Heart right ventricle (tissue), 16 donors: Measurements from ENCODE around the gene GPR176. TPM values are rescaled to one million over a fixed set of nuclear protein-coding genes. Genes with fewer than 3 reads are reported as not detected.

Source experiments
- ATAC-seq, 8 donors: fragments of 200-7000 bp; cut with Tn5 transposase; one replicate each; pipeline ENCODE4 v1.9.1; 2020; ENCODE audit warnings: mild to moderate bottlenecking in 8 of 8, moderate library complexity in 8 of 8, moderate number of reproducible peaks in 1 of 8
- DNase-seq, 2 donors: peaks; one replicate each; pipeline ENCODE4 v3.0.0-alpha.2; 2020
- H3K27ac ChIP-seq, 10 donors: fragments of 200-600 bp; sonication (generic) in 2 of 10; one replicate each; pipeline versions ENCODE4 v1.5.0 to v1.8.0; 2020 to 2022; ENCODE audit warnings: mild to moderate bottlenecking in 3 of 10
- H3K27me3 ChIP-seq, 7 donors: fragments of 200-600 bp; one replicate each; pipeline ENCODE4 v1.8.0; 2021 to 2022; ENCODE audit warnings: mild to moderate bottlenecking in 2 of 7
- H3K36me3 ChIP-seq, 9 donors: fragments of 200-600 bp; sonication (generic) in 1 of 9; one replicate each; pipeline versions ENCODE4 v1.5.0 to v1.8.0; 2020 to 2022; ENCODE audit warnings: mild to moderate bottlenecking in 2 of 9
- H3K4me1 ChIP-seq, 9 donors: fragments of 200-600 bp; sonication (generic) in 1 of 9; one replicate each; pipeline versions ENCODE4 v1.5.0 to v1.8.0; 2020 to 2022; ENCODE audit warnings: mild to moderate bottlenecking in 4 of 9
- H3K4me3 ChIP-seq, 10 donors: fragments of 200-600 bp; sonication (generic) in 2 of 10; one replicate each; pipeline versions ENCODE4 v1.5.0 to v1.8.0; 2020 to 2022; ENCODE audit warnings: mild to moderate bottlenecking in 7 of 10, moderate library complexity in 2 of 10
- H3K9me3 ChIP-seq, 11 donors: fragments of 200-600 bp in 10 of 11; sonication (generic) in 2 of 11; one replicate each; pipeline versions ENCODE4 v1.5.0 to v1.8.0; 2013 to 2022; ENCODE audit warnings: mild to moderate bottlenecking in 2 of 11, control low read depth in 1 of 11, moderate library complexity in 1 of 11
- WGBS, 2 donors: extraction: QIAGEN DNeasy Blood & Tissue Kit; methylation state at CpG; one replicate each; pipeline ENCODE4 v1.1.7; 2013; ENCODE audit warnings: inconsistent platforms in 1 of 2; 5-methylcytosine and 5-hydroxymethylcytosine counted together
- intact Hi-C, 10 donors: fragments of 100-400 bp; cut with DNase I; formaldehyde crosslinking; loops; one replicate each; pipeline versions ENCODE4 v1.11.1 to v1.14.2; 2022
- polyA plus RNA-seq, 2 donors: library from polyadenylated mRNA; stranded (reverse); fragments of 200-250 nt; gene quantifications; one replicate each; pipeline ENCODE4 v1.2.3, GENCODE V29; 2013
- total RNA-seq, 10 donors: library from RNA; stranded (reverse); fragmentation: NEBNext Ultra II Directional in 3 of 10; extraction: Animal tissue kit (Norgen Biotek cat#: 25700) in 3 of 10; gene quantifications; one replicate each; pipeline versions ENCODE4 v1.2.1 to v1.2.4, GENCODE V29; 2021 to 2023
- TF ChIP-seq, protein P1 (sequence below), 9 donors: fragments of 200-600 bp; sonication (generic) in 2 of 9; IDR thresholded peaks; one replicate each; pipeline versions ENCODE4 v1.5.0 to v1.8.0; 2021 to 2022; ENCODE audit warnings: antibody characterized with exemption in 9 of 9, mild to moderate bottlenecking in 5 of 9, moderate library complexity in 1 of 9
- donor health status: Arrhythmogenic right ventricular cardiomyopathy.
- donor health status: ischemic (EF 13 %, LVEDD 7.1; RV severe dilation, severe dysfunction).
- donor health status: healthy with polysubstance abuse.
- donor health status: DM: no; HTN: yes; CAD: no.
- donor health status: DM: no; HTN: no; CAD: no.
- donor health status: ischemic (EF 25% LVEDD 6.9; RV normal size, moderate dysfunction).
- donor health status: ischemic (EF 25% LVEDD 5.7; RV mildly dilated, moderate dysfunction).
- donor health status: healthy.
- donor health status: DM: yes; HTN: yes; CAD: no.
- donor health status: Ischemic cardiomyopathy.
- donor health status: ischemic (EF 35%, LVEDD 5.7; RV mildly dilated, moderate dysfunction).
- donor health status: nonischemic (EF 11% LVEDD 7.7; RV severe dilation, severe dysfunction).
- donor health status: DM: yes; HTN: yes; CAD: no.
- donor health status: PGD.
- donor health status: ischemic (EF 29% LVEDD 5.4; RV normal size, mild dysfunction).
- donor health status: nonischemic (EF 23%, LVEDD 6.1; RV moderate dilation, normal function).

GPR176 gene
- total and polyA plus RNA-seq, 12 donors, result 0.87 to 3.1 (median 1.6) TPM

DNA sequence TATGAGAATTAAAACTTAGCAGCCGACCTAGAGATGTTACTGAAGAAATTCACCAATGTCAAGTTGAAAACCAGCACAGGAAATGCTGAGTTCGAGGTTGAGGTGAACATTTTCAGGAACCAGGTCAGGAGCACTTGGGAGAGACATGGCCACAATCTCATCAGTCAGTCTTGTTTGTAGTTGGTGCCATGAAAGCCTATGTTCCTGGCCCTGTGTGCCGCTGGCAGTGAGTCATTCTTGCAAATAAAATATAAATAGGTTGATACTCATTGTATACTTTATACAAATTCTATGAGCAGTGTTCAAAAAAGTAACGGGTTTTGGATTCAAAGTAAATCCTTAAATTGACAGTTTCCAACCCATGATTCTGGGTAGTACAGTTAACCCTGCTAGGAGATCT, 135.9 kb downstream of the GPR176 start:
- no peak for DNase-seq
- no peak for ATAC-seq
- intact Hi-C loops, result loop anchor here in 7 of 10 donors (10.0 kb wide), 3 partner anchors 151 to 251 kb away; partner anchors contain the start of genes SRP14 (in 3 of the 7) and EIF2AK4 (in 2 of the 7)
- no peaks in the 10 kb centered on the region for H3K36me3 ChIP-seq
- WGBS, 2 donors, result 49 to 62% methylated on average over 4 of the region's 4 CpGs
- peak overlapping the region in 5 of 10 donors; percentile 5 to 84 (median 81) for H3K27ac ChIP-seq
- no peaks in the 10 kb centered on the region for H3K27me3 ChIP-seq
- TF ChIP-seq, protein P1, sequence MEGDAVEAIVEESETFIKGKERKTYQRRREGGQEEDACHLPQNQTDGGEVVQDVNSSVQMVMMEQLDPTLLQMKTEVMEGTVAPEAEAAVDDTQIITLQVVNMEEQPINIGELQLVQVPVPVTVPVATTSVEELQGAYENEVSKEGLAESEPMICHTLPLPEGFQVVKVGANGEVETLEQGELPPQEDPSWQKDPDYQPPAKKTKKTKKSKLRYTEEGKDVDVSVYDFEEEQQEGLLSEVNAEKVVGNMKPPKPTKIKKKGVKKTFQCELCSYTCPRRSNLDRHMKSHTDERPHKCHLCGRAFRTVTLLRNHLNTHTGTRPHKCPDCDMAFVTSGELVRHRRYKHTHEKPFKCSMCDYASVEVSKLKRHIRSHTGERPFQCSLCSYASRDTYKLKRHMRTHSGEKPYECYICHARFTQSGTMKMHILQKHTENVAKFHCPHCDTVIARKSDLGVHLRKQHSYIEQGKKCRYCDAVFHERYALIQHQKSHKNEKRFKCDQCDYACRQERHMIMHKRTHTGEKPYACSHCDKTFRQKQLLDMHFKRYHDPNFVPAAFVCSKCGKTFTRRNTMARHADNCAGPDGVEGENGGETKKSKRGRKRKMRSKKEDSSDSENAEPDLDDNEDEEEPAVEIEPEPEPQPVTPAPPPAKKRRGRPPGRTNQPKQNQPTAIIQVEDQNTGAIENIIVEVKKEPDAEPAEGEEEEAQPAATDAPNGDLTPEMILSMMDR (IDR thresholded peaks at IDR 0.05), result no peak
- H3K9me3 ChIP-seq, result no peaks in the 10 kb centered on the region
- H3K4me3 ChIP-seq, result peak overlapping the region in 1 of 10 donors; percentile 90
- H3K4me1 ChIP-seq, result peaks cover 0 to 52% (median 20%) of the 10 kb centered on the region in 9 donors

DNA sequence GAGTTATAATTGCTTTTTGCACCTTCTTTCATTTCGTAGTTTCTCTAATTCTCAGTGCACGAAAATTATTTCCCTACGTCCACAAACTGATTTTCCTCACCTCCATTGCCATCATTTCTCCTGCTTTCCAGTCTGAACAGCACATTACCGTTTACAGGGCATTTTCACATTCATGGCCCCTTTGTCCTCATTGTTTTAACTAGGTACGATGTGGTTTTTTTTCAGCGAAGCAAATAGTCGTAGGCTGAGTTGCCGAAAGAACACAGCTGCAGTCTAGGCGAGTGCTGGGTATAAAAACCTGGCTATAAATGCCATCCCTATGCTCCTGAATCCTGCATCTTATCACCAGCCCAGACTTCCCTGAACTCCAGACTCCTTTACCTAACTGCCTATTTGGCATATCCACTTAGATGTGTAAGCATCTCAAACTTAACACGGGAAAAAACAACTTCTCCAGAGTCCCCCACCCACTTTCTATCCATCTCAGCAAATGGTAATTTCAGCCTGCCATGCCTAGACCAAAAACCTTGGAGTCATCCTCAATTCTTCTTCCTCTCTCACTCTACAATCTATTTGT, 136.7 kb downstream of the GPR176 start:
- TF ChIP-seq, protein P1 (IDR thresholded peaks at IDR 0.05), result no peak
- H3K9me3 ChIP-seq, result no peaks in the 10 kb centered on the region
- WGBS, 2 donors, result 3% methylated on average over 10 of the region's 10 CpGs
- intact Hi-C loops, result loop anchor here in 7 of 10 donors (10.0 kb wide), 3 partner anchors 151 to 251 kb away; partner anchors contain the start of genes SRP14 (in 3 of the 7) and EIF2AK4 (in 2 of the 7)
- DNase-seq (no peak), ATAC-seq (peak in 1 of 8 donors; percentile 10)
- H3K4me1 ChIP-seq, result peaks cover 0 to 52% (median 20%) of the 10 kb centered on the region in 9 donors
- no peaks in the 10 kb centered on the region for H3K36me3 ChIP-seq
- peak overlapping the region; percentile 47 to 90 (median 75) for H3K4me3 ChIP-seq
- H3K27me3 ChIP-seq, result no peaks in the 10 kb centered on the region
- peak overlapping the region in 9 of 10 donors; percentile 58 to 90 (median 79) for H3K27ac ChIP-seq

DNA sequence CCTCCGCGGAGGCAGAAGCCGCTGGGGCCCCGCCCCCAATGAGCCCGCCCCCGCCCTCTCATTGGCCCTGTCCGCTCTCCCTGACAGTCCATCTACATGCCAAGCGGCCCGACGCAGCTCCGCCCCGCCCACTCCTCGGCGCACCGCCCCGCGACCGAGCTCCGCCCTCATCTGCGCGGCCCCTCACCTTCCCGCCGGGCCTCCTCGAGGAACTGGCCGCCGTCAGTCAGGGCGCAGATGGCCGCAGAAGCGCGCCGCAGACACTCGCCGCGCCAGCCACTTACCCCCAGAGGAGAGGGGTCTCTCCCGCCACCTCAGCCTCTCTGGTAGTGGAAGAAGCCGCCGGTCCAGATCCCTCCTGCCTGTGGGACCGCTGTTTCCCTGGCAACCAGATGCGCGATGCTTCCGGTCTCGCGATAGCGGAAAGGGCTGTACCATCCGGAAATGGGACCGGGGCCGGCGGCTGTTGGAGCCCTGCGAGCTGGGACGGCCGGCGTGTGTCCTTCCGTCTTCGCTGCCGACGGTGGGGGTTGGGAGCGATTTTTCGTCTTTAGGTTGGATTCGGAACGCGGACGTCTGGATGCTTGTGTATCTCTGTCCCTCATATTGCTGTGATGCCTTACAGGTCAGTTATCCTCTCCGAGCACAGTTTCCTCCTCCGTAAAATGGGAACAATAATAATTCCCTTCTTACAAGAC, 137.5 kb downstream of the GPR176 start, which contains the start of gene FSIP1:
FSIP1 (minus strand) TSS at position 401 of the 698 bp plus-strand sequence. CDS start 6,317 bp downstream, outside the sequence.
- TF ChIP-seq, protein P1 (IDR thresholded peaks at IDR 0.05), result no peak
- DNase-seq (peak; percentile 96 to 97), ATAC-seq (peak; percentile 99 to 100 (median 100))
- peaks cover 0 to 46% (median 18%) of the 10 kb centered on the region in 9 donors for H3K4me1 ChIP-seq
- H3K27ac ChIP-seq, result peak within 1 kb of the TSS in 9 of 10 donors; percentile 58 to 90 (median 79)
- intact Hi-C loops, result loop anchor here in 7 of 10 donors (10.0 kb wide), 3 partner anchors 152 to 252 kb away; partner anchors contain the start of genes SRP14 (in 3 of the 7) and EIF2AK4 (in 2 of the 7)
- no peaks in the 10 kb centered on the region for H3K9me3 ChIP-seq
- H3K36me3 ChIP-seq, result no peaks in the 10 kb centered on the region
- no peaks in the 10 kb centered on the region for H3K27me3 ChIP-seq
- 0 to 1% methylated on average over 63 to 64 of the region's 64 CpGs for WGBS, 2 donors
- peak within 1 kb of the TSS; percentile 47 to 90 (median 75) for H3K4me3 ChIP-seq

DNA sequence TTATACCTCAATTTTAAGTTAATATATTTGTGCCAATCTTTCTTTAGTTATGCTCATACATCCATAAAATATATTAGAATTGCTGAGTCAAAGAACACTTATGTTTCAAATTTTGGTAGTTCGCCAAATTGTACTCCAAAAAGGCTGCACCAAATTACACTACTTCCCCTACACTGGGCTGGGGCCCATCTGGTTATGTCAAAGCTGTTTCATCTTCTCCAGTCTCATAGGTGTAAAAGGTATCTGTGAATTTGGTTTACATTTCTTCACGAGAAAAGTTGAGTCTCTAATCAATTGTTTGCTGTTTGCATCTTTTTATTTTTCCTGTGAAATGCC, 138.1 kb downstream of the GPR176 start:
- Histone ChIP-seq H3K9me3 (no peaks in the 10 kb centered on the region), H3K27ac (peak overlapping the region in 8 of 10 donors; percentile 1 to 90 (median 68)), H3K27me3 (no peaks in the 10 kb centered on the region), H3K4me3 (peak overlapping the region in 9 of 10 donors; percentile 47 to 90 (median 73)), H3K36me3 (no peaks in the 10 kb centered on the region), H3K4me1 (peaks cover 0 to 43% (median 14%) of the 10 kb centered on the region in 9 donors)
- no peak for DNase-seq
- 68 to 78% methylated on average over 2 of the region's 2 CpGs for WGBS, 2 donors
- intact Hi-C loops, result loop anchor here in 7 of 10 donors (10.0 kb wide), 3 partner anchors 153 to 253 kb away; partner anchors contain the start of genes SRP14 (in 3 of the 7) and EIF2AK4 (in 2 of the 7)
- no peak for ATAC-seq
- TF ChIP-seq, protein P1 (IDR thresholded peaks at IDR 0.05), result no peak
